GM12878 (cell line): Measurements from ENCODE around the gene TYK2. TPM values are rescaled to one million over a fixed set of nuclear protein-coding genes. Genes with fewer than 3 reads are reported as not detected.

Source experiments
- ATF2 ChIP-seq: IDR thresholded peaks from 2 replicates; pipeline ENCODE4 v1.6.1; 2012; ENCODE audit warnings: low read length, inconsistent platforms
- BCLAF1 ChIP-seq: fragments of 450-650 bp; IDR thresholded peaks from 2 replicates; pipeline ENCODE4 v1.6.1; 2017; ENCODE audit warnings: antibody characterized with exemption, mild to moderate bottlenecking, moderate library complexity
- CHD2 ChIP-seq: IDR thresholded peaks from 2 replicates; pipeline ENCODE4 v1.6.1; 2011; ENCODE audit warnings: low read depth, low read length, improper control_type of control experiment, borderline replicate concordance
- CREM ChIP-seq: IDR thresholded peaks from 2 replicates; pipeline ENCODE4 v1.6.1; 2014; ENCODE audit warnings: antibody characterized with exemption, low read depth
- EED ChIP-seq: sonication (generic); IDR thresholded peaks from 2 replicates; pipeline ENCODE4 v1.6.1; 2016; ENCODE audit warnings: antibody characterized with exemption, low read depth
- EGR1 ChIP-seq, 2 experiments: IDR thresholded peaks; 1 replicate in 1 of 2; 2 replicates in 1 of 2; pipeline ENCODE4 v1.6.1; 2011 to 2012; ENCODE audit warnings: low read depth in 2 of 2, low read length in 2 of 2, borderline replicate concordance in 1 of 2, mild to moderate bottlenecking in 1 of 2, moderate library complexity in 1 of 2
- GATAD2B ChIP-seq: fragments of 450-650 bp; conservative IDR thresholded peaks from 2 replicates; pipeline ENCODE4 v1.6.1; 2017; ENCODE audit warnings: low read depth, mild to moderate bottlenecking, moderate library complexity
- HSF1 ChIP-seq: fragments of 150-350 bp; IDR thresholded peaks from 2 replicates; pipeline ENCODE4 v1.6.1; 2014; ENCODE audit warnings: mild to moderate bottlenecking, low read depth, low read length
- IRF4 ChIP-seq: IDR thresholded peaks from 2 replicates; pipeline ENCODE4 v1.6.1; 2011; ENCODE audit warnings: low read depth, low read length
- IRF5 ChIP-seq: fragments of 450-650 bp; IDR thresholded peaks from 2 replicates; pipeline ENCODE4 v1.6.1; 2017; ENCODE audit warnings: borderline replicate concordance
- JUNB ChIP-seq: IDR thresholded peaks from 2 replicates; pipeline ENCODE4 v1.6.1; 2016; ENCODE audit warnings: antibody characterized with exemption, mild to moderate bottlenecking
- JUND ChIP-seq: IDR thresholded peaks from 2 replicates; pipeline ENCODE4 v1.6.1; 2012; ENCODE audit warnings: low read depth, mild to moderate bottlenecking, low read length, improper control_type of control experiment, moderate library complexity
- MYC ChIP-seq: IDR thresholded peaks from 2 replicates; pipeline ENCODE4 v1.6.1; 2011; ENCODE audit warnings: mild to moderate bottlenecking, low read length, moderate library complexity, inconsistent platforms; ENCODE audit not compliant: insufficient read depth, insufficient replicate concordance, insufficient read length, severe bottlenecking
- NBN ChIP-seq: fragments of 450-650 bp; IDR thresholded peaks from 2 replicates; pipeline ENCODE4 v1.6.1; 2016
- PAX8 ChIP-seq: fragments of 450-650 bp; IDR thresholded peaks from 2 replicates; pipeline ENCODE4 v1.6.1; 2017; ENCODE audit warnings: mild to moderate bottlenecking, moderate library complexity
- PML ChIP-seq: IDR thresholded peaks from 2 replicates; pipeline ENCODE4 v1.6.1; 2012; ENCODE audit warnings: low read length, inconsistent platforms
- POLR2A ChIP-seq: IDR thresholded peaks from 2 replicates; pipeline ENCODE4 v1.6.1; 2011; ENCODE audit warnings: low read depth, mild to moderate bottlenecking, low read length
- POLR2AphosphoS5 ChIP-seq: IDR thresholded peaks from 2 replicates; pipeline ENCODE4 v1.6.1; 2011; ENCODE audit warnings: mild to moderate bottlenecking, low read length, inconsistent platforms
- POU2F2 ChIP-seq: IDR thresholded peaks from 3 replicates; pipeline ENCODE4 v1.6.1; 2011; ENCODE audit warnings: low read depth, mild to moderate bottlenecking, low read length, borderline replicate concordance
- RCOR1 ChIP-seq: conservative IDR thresholded peaks from 2 replicates; pipeline ENCODE4 v1.6.1; 2012; ENCODE audit warnings: low read depth, low read length, improper control_type of control experiment
- SP1 ChIP-seq: IDR thresholded peaks from one replicate; pipeline ENCODE4 v1.6.1; 2011; ENCODE audit warnings: low read depth, low read length
- SREBF1 ChIP-seq: IDR thresholded peaks from 2 replicates; pipeline ENCODE4 v1.6.1; 2012; ENCODE audit warnings: mild to moderate bottlenecking, low read length
- SRF ChIP-seq, 2 experiments: IDR thresholded peaks; 2 replicates each; pipeline ENCODE4 v1.6.1; 2011; ENCODE audit warnings: low read depth in 2 of 2, low read length in 2 of 2, mild to moderate bottlenecking in 1 of 2, moderate library complexity in 1 of 2
- TBL1XR1 ChIP-seq: IDR thresholded peaks from 2 replicates; pipeline ENCODE4 v1.6.1; 2012; ENCODE audit warnings: low read depth, low read length, improper control_type of control experiment
- ZNF24 ChIP-seq: fragments of 450-650 bp; IDR thresholded peaks from 2 replicates; pipeline ENCODE4 v1.6.1; 2017; ENCODE audit warnings: antibody characterized with exemption, mild to moderate bottlenecking
- ZNF384 ChIP-seq: IDR thresholded peaks from 2 replicates; pipeline ENCODE4 v1.6.1; 2012; ENCODE audit warnings: low read depth, mild to moderate bottlenecking, low read length, improper control_type of control experiment, borderline replicate concordance
- polyA plus RNA-seq, 11 experiments: library from polyadenylated mRNA; depleted of rRNA in 4 of 11; unstranded in 6 of 11; stranded (reverse) in 5 of 11; fragments of >200 nt; fragmentation: Nextera tagmentation in 4 of 11; fragmentation: Illumina TruSeq in 1 of 11; extraction: Ambion mirVana in 4 of 11; extraction: Trizol in 1 of 11; gene quantifications; 1 replicate in 1 of 11; 2 replicates in 10 of 11; pipeline versions ENCODE4 v1.2.1 to v1.2.3, GENCODE V29; 2011 to 2016; ENCODE audit warnings: inconsistent platforms in 2 of 11, missing spikeins in 2 of 11, low read depth in 1 of 11
- total RNA-seq, 4 experiments: library from RNA; depleted of rRNA in 3 of 4; stranded (reverse); fragments of >200 nt in 3 of 4; fragmentation: Illumina TruSeq in 1 of 4; extraction: Trizol in 1 of 4; gene quantifications; 2 replicates each; pipeline versions ENCODE4 v1.2.1 to v1.2.3, GENCODE V29; 2013 to 2021

The TYK2 gene
- total and polyA plus RNA-seq, 10 of the 15 experiments (the other 5 are each of a cell fraction or from before 2014, with no cell fraction given) = 36.4 to 364 (median 179) TPM

- TF ChIP-seq ATF2 = peak; percentile 86
- no peak for TF ChIP-seq SRF (IDR thresholded peaks at IDR 0.05; ENCODE audit: low read depth in 2 of 2, low read length in 2 of 2)
- TF ChIP-seq POU2F2 = peak; percentile 71; the same call in 2 of the 3 replicates
- TF ChIP-seq TBL1XR1 = no peak
- peak; percentile 77; the same call in 1 of the 2 replicates for TF ChIP-seq RCOR1
- peak; percentile 66 for TF ChIP-seq POLR2AphosphoS5
- TF ChIP-seq SREBF1 = no peak
- TF ChIP-seq CREM = peak; percentile 63; the same call in 1 of the 2 replicates
- no peak for TF ChIP-seq PAX8
- TF ChIP-seq SP1 = no peak
- peak; percentile 70; the same call in 1 of the 2 replicates for TF ChIP-seq EED
- TF ChIP-seq POLR2A = 0 out of 2 replicates have a peak, but pooled peaks have one; percentile 39
- no peak for TF ChIP-seq MYC
- TF ChIP-seq PML = 0 out of 2 replicates have a peak, but pooled peaks have one; percentile 73
- peak; percentile 27 for TF ChIP-seq ZNF384
- peak; percentile 80 for TF ChIP-seq JUNB
- no peak for TF ChIP-seq IRF5
- TF ChIP-seq ZNF24 = no peak
- TF ChIP-seq GATAD2B = peak; percentile 54; the same call in 1 of the 2 replicates
- TF ChIP-seq EGR1 (IDR thresholded peaks at IDR 0.05; ENCODE audit: borderline replicate concordance in 1 of 2, low read depth in 2 of 2, low read length in 2 of 2) = no peak
- TF ChIP-seq JUND = no peak
- TF ChIP-seq NBN = peak; percentile 59; the same call in 1 of the 2 replicates
- no peak for TF ChIP-seq BCLAF1
- TF ChIP-seq CHD2 = 0 out of 2 replicates have a peak, but pooled peaks have one; percentile 22
- TF ChIP-seq HSF1 = no peak
- TF ChIP-seq IRF4 = peak; percentile 35; the same call in 1 of the 2 replicates
Observed at GRCh38 chr19:10412257-10412977, 32.0 kb upstream of the TYK2 start (continued).
